GM18868 (cell line): ENCODE results near the gene ARHGAP11B.
A peak's percentile ranks its signal among the peaks of the same experiment; 100 is the strongest.
"Not testable (repeated sequence)": the region's sequence is repeated elsewhere in the genome, so short reads cannot be mapped to it uniquely, and the experiment has no call there.

Experiments
- ATAC-seq: cut with Tn5 transposase; IDR thresholded peaks from one replicate; pipeline ENCODE4 v1.9.1; 2021; ENCODE audit warnings: mild to moderate bottlenecking, moderate library complexity; ENCODE audit not compliant: unreplicated experiment

ARHGAP11B gene

GRCh38 chr15:30625436-30626193 lies at the start of gene ARHGAP11B:
TSS of gene ARHGAP11B (plus strand) at chr15:30626128.
- ATAC-seq: peak; percentile 93

- ATAC-seq: not testable (repeated sequence)
Observed at GRCh38 chr15:30579394-30579970, 46.4 kb upstream of the ARHGAP11B start.

GRCh38 chr15:30580716-30581115 lies 45.2 kb upstream of the ARHGAP11B start:
- not testable (repeated sequence) for ATAC-seq

GRCh38 chr15:30598953-30599352 lies 27.0 kb upstream of the ARHGAP11B start:
- not testable (repeated sequence) for ATAC-seq

- ATAC-seq: not testable (repeated sequence)
Observed at GRCh38 chr15:30603796-30604195, 22.1 kb upstream of the ARHGAP11B start, which contains the start of gene GOLGA8H. TSS of gene GOLGA8H (plus strand) at chr15:30604028. CDS start at chr15:30604126, 98 bp downstream.

DNA sequence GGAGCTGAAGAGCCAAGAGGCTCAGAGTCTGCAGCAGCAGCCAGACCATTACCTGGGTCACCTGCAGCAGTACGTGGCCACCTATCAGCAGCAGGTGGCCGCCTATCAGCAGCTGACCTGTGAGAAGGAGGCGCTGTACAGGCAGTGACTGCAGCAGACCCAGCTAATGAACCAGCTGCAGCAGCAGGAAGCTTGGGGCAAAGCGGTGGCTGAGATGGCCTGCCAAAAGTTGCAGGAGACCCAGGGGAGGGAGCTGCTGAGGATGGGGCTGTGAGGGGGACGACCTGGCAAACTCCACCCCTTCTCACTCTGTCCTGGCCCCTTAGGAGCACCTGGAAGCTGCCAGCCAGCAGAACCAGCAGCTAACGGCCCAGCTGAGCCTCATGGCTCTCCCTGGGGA lies 13.7 kb upstream of the ARHGAP11B start:
- not testable (repeated sequence) for ATAC-seq

GRCh38 chr15:30621342-30621741 lies 4.6 kb upstream of the ARHGAP11B start:
- not testable (repeated sequence) for ATAC-seq

DNA sequence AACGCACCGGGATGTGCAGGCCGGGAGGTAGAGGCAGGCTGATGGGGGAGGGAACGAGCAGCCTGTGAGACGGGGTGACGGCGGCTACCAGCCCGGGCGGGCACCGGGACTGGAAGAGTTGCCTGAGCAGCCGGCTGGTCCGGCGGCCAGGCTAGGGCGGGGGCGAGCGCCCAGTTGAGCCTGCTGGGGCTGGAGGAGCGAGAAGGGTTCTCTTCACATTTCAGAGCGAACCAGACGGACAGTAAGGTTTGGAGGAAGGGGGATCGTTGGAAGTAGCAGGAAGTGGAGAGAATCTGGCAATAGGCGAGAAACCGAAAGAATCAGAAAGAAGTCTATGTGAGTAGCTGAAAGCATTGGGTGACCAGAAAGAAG lies 252 bp downstream of the ARHGAP11B start:
- peak; percentile 3 for ATAC-seq

GRCh38 chr15:30626632-30627031 lies 704 bp downstream of the ARHGAP11B start:
- ATAC-seq: not testable (repeated sequence)

- peak; percentile 99 for ATAC-seq
Observed at GRCh38 chr15:30650012-30650929, 24.3 kb downstream of the ARHGAP11B start.

- not testable (repeated sequence) for ATAC-seq
Observed at GRCh38 chr15:30661154-30661553, 35.2 kb downstream of the ARHGAP11B start.

- ATAC-seq: not testable (repeated sequence)
Observed at GRCh38 chr15:30669621-30670020, 43.7 kb downstream of the ARHGAP11B start.

DNA sequence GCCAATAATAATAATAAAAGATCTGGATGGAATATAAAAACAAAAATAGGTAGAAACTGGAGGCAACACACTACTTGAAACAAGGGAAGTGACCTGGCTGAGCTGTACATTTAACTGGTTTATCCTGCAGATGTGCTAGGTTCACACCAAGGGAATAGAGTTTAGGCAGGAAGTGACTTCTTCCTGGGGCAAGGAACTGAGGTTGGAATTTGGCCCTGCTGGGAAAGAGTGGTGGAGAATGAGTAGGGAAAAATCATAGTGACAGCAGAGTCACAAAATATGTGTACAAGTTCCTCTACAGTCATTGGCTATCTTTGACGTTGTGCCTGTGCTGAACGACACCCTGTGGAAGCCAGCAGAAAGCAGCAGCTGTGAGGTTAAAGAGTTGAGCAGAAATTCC lies 44.1 kb downstream of the ARHGAP11B start:
- ATAC-seq: no peak

DNA sequence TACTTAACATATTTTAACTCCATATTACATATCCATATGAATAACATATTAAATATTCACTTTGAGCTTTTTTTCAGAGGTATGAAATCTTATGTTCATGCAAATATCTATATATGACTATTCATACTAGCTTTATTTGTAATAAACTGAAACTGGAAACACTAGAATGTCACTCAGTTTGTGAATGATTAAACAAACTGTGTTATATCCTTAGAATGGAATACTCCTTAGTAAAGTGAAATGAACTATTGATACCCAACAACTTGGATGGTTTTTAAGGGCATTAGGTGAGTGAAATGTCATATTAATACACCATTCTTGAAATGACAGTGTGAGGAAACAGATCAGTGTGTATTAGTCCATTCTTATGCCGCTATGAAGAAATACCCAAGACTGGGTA lies 45.4 kb downstream of the ARHGAP11B start:
- ATAC-seq: no peak

DNA sequence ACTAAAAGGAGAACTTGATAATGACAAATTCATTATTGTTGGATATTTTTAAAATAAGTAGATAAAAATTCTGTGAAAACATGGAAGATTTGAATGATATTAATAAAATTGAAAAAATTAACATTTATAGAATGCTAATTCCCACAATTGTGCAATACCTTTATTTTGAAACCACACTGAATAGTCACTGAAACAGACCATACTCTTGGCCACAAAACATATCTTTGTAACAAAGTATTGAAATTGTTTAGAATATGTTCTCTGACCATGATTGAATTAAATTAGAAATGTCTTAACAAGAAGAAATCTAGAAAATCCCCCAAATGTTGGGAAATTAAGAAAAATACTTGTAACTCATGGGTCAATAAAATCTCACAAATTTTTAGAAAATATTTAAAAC lies 49.2 kb downstream of the ARHGAP11B start:
- no peak for ATAC-seq

GRCh38 chr15:30675891-30676290 lies 50.0 kb downstream of the ARHGAP11B start:
- not testable (repeated sequence) for ATAC-seq

DNA sequence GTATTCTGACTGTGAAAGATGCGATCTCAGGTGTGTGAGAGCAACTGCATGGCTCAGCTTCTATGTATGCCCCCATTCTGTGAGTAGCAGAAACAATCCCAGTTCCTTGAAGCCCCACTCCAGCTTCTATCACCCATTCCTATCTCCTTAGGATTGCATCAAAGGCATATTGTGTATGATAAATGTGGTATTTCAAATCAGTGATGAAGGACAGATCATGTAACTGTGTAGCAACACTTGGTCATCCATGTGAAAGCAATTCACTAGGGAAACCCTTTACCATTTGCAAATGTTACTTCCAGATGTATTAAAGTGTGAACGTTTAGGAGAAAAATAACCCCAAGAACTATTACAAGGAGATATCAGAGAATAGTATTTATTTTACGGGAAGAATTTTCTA lies 55.1 kb downstream of the ARHGAP11B start:
- not testable (repeated sequence) for ATAC-seq

DNA sequence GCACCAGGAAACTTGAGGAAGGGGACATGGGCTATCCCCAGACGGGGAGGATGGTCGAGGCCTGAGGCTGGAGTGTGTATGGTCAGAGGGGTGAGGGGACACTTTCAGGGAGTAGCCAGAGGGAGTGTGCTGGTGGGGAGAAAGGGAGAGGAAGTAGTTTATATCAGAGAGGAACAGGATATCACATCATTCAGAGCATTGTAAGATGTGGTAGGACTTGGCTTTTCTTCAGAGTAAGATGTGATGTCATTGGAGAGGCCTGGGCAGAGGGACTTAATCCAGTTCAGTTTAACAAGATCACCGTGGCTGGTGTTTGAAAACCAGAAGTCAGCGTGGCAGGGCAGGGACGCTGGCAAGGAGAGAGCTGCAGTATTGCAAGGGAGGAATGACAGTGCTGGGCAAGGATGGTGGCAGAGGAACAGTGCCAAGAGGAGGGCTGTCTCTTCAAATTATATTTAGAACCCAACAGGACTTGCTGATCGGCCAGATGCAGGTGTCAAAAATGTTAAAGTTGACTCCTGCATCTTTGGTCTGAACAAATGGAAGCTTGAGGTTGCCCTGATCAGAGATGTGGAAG lies 59.9 kb downstream of the ARHGAP11B start:
- ATAC-seq: not testable (repeated sequence)

DNA sequence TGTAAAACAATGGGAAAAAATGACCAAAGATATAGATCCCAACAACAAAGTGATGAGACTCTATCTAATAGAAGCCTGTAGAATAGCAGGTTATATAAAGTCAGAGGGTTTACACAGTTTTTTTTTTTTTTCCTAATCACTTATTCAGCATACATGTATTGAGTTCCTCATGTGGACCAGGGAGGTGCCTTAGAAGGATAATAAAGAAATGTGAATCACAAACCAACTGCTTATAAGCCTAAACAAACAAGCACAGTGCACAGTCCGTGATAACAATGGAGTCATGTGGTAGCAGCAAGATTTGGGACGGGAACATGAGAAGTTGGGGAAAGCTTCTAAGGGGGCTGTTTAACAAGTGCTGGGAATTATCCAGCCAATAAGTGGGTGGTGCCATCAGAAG lies 60.7 kb downstream of the ARHGAP11B start:
- ATAC-seq: not testable (repeated sequence)
